ENCODE data around the gene NRDC. TPM values are rescaled to one million over a fixed set of nuclear protein-coding genes. Genes with fewer than 3 reads are reported as not detected.
"Not testable (repeated sequence)": the region's sequence is repeated elsewhere in the genome, so short reads cannot be mapped to it uniquely, and the experiment has no call there.

The NRDC gene
- total RNA-seq, 1 donor from 2014 or later, result 177 TPM

GRCh38 chr1:51873270-51873669 lies 5.3 kb downstream of the NRDC start:
- intact Hi-C loops (cut with micrococcal nuclease); DNase-seq (ENCODE audit: low spot score); H3K9me3 Mint-ChIP-seq; H3K27me3 Mint-ChIP-seq (ENCODE audit: insufficient read depth); H3K4me3 Mint-ChIP-seq; H3K27ac Mint-ChIP-seq: not testable (repeated sequence)
- Mint-ChIP-seq H3K36me3 (ENCODE audit: low read depth) (peaks cover 16% of the 10 kb centered on the region), H3K4me1 (ENCODE audit: low read depth) (peaks cover 27% of the 10 kb centered on the region)

GRCh38 chr1:51871351-51871975 lies 7.1 kb downstream of the NRDC start:
- intact Hi-C loops (cut with micrococcal nuclease), result no loop called here
- Mint-ChIP-seq H3K36me3 (ENCODE audit: low read depth) (peaks cover 21% of the 10 kb centered on the region), H3K4me1 (ENCODE audit: low read depth) (peaks cover 41% of the 10 kb centered on the region), H3K4me3 (no peak overlapping the region), H3K9me3 (no peaks in the 10 kb centered on the region), H3K27me3 (ENCODE audit: insufficient read depth) (no peaks in the 10 kb centered on the region), H3K27ac (peak overlapping the region; percentile 67)
- DNase-seq (ENCODE audit: low spot score), result no peak

- DNase-seq (ENCODE audit: low spot score), result no peak
- peaks cover 21% of the 10 kb centered on the region for H3K36me3 Mint-ChIP-seq (ENCODE audit: low read depth)
- H3K4me3 Mint-ChIP-seq, result no peak overlapping the region
- no peaks in the 10 kb centered on the region for H3K9me3 Mint-ChIP-seq
- H3K27me3 Mint-ChIP-seq (ENCODE audit: insufficient read depth), result no peaks in the 10 kb centered on the region
- intact Hi-C loops (cut with micrococcal nuclease), result no loop called here
- H3K27ac Mint-ChIP-seq, result peak overlapping the region; percentile 10
- H3K4me1 Mint-ChIP-seq (ENCODE audit: low read depth), result peaks cover 41% of the 10 kb centered on the region
Observed at GRCh38 chr1:51870603-51871350, 7.8 kb downstream of the NRDC start.

GRCh38 chr1:51867479-51868232 lies 10.9 kb downstream of the NRDC start:
- no peaks in the 10 kb centered on the region for H3K9me3 Mint-ChIP-seq
- H3K27me3 Mint-ChIP-seq (ENCODE audit: insufficient read depth), result no peaks in the 10 kb centered on the region
- no peak overlapping the region for H3K4me3 Mint-ChIP-seq
- H3K27ac Mint-ChIP-seq, result no peak overlapping the region
- intact Hi-C loops (cut with micrococcal nuclease), result no loop called here
- DNase-seq (ENCODE audit: low spot score), result no peak
- peaks cover 13% of the 10 kb centered on the region for H3K36me3 Mint-ChIP-seq (ENCODE audit: low read depth)
- peaks cover 54% of the 10 kb centered on the region for H3K4me1 Mint-ChIP-seq (ENCODE audit: low read depth)

- H3K9me3 Mint-ChIP-seq, result no peaks in the 10 kb centered on the region
- intact Hi-C loops (cut with micrococcal nuclease), result loop anchor here (2.0 kb wide), 1 partner anchor 15 kb away; the partner anchor contains the start of gene NRDC
- H3K36me3 Mint-ChIP-seq (ENCODE audit: low read depth), result peaks cover 15% of the 10 kb centered on the region
- H3K27me3 Mint-ChIP-seq (ENCODE audit: insufficient read depth), result no peaks in the 10 kb centered on the region
- no peak for DNase-seq (ENCODE audit: low spot score)
- H3K4me3 Mint-ChIP-seq, result no peak overlapping the region
- peaks cover 37% of the 10 kb centered on the region for H3K4me1 Mint-ChIP-seq (ENCODE audit: low read depth)
- H3K27ac Mint-ChIP-seq, result no peak overlapping the region
Observed at GRCh38 chr1:51863384-51863783, 15.1 kb downstream of the NRDC start.

GRCh38 chr1:51861669-51862068 lies 16.9 kb downstream of the NRDC start:
- Mint-ChIP-seq H3K9me3 (no peaks in the 10 kb centered on the region), H3K4me3 (no peak overlapping the region), H3K27ac (no peak overlapping the region), H3K4me1 (ENCODE audit: low read depth) (peaks cover 23% of the 10 kb centered on the region), H3K36me3 (ENCODE audit: low read depth) (peaks cover 10% of the 10 kb centered on the region), H3K27me3 (ENCODE audit: insufficient read depth) (no peaks in the 10 kb centered on the region)
- intact Hi-C loops (cut with micrococcal nuclease), result loop anchor here (2.0 kb wide), 1 partner anchor 17 kb away; the partner anchor contains the start of gene NRDC
- DNase-seq (ENCODE audit: low spot score), result no peak

- intact Hi-C loops (cut with micrococcal nuclease), result no loop called here
- peaks cover 35% of the 10 kb centered on the region for H3K4me1 Mint-ChIP-seq (ENCODE audit: low read depth)
- H3K4me3 Mint-ChIP-seq, result no peak overlapping the region
- H3K27me3 Mint-ChIP-seq (ENCODE audit: insufficient read depth), result no peaks in the 10 kb centered on the region
- peaks cover 14% of the 10 kb centered on the region for H3K36me3 Mint-ChIP-seq (ENCODE audit: low read depth)
- no peak for DNase-seq (ENCODE audit: low spot score)
- no peaks in the 10 kb centered on the region for H3K9me3 Mint-ChIP-seq
- no peak overlapping the region for H3K27ac Mint-ChIP-seq
Observed at GRCh38 chr1:51859735-51860134, 18.8 kb downstream of the NRDC start.

GRCh38 chr1:51859333-51859732 lies 19.2 kb downstream of the NRDC start:
- no peak overlapping the region for H3K4me3 Mint-ChIP-seq
- peaks cover 35% of the 10 kb centered on the region for H3K4me1 Mint-ChIP-seq (ENCODE audit: low read depth)

GRCh38 chr1:51858892-51859291 lies 19.6 kb downstream of the NRDC start:
- DNase-seq (ENCODE audit: low spot score), result no peak
- Mint-ChIP-seq H3K9me3 (no peaks in the 10 kb centered on the region), H3K27me3 (ENCODE audit: insufficient read depth) (no peaks in the 10 kb centered on the region), H3K4me1 (ENCODE audit: low read depth) (peaks cover 34% of the 10 kb centered on the region), H3K27ac (no peak overlapping the region), H3K4me3 (no peak overlapping the region), H3K36me3 (ENCODE audit: low read depth) (peaks cover 16% of the 10 kb centered on the region)
- intact Hi-C loops (cut with micrococcal nuclease), result no loop called here

More at GRCh38 chr1:51859333-51859732, 19.2 kb downstream of the NRDC start:
- intact Hi-C loops (cut with micrococcal nuclease), result no loop called here
- H3K27ac Mint-ChIP-seq, result no peak overlapping the region
- no peaks in the 10 kb centered on the region for H3K27me3 Mint-ChIP-seq (ENCODE audit: insufficient read depth)
- peaks cover 16% of the 10 kb centered on the region for H3K36me3 Mint-ChIP-seq (ENCODE audit: low read depth)
- no peaks in the 10 kb centered on the region for H3K9me3 Mint-ChIP-seq
- no peak for DNase-seq (ENCODE audit: low spot score)

GRCh38 chr1:51856745-51857144 lies 21.8 kb downstream of the NRDC start:
- Mint-ChIP-seq H3K9me3 (no peaks in the 10 kb centered on the region), H3K27me3 (ENCODE audit: insufficient read depth) (no peaks in the 10 kb centered on the region), H3K27ac (no peak overlapping the region), H3K4me3 (no peak overlapping the region), H3K36me3 (ENCODE audit: low read depth) (peaks cover 19% of the 10 kb centered on the region), H3K4me1 (ENCODE audit: low read depth) (peaks cover 15% of the 10 kb centered on the region)
- no peak for DNase-seq (ENCODE audit: low spot score)
- intact Hi-C loops (cut with micrococcal nuclease), result no loop called here

GRCh38 chr1:51855624-51856023 lies 22.9 kb downstream of the NRDC start:
- no peaks in the 10 kb centered on the region for H3K27me3 Mint-ChIP-seq (ENCODE audit: insufficient read depth)
- no peaks in the 10 kb centered on the region for H3K9me3 Mint-ChIP-seq
- peaks cover 19% of the 10 kb centered on the region for H3K36me3 Mint-ChIP-seq (ENCODE audit: low read depth)
- intact Hi-C loops (cut with micrococcal nuclease), result no loop called here
- no peak for DNase-seq (ENCODE audit: low spot score)
- H3K4me1 Mint-ChIP-seq (ENCODE audit: low read depth), result peaks cover 17% of the 10 kb centered on the region
- no peak overlapping the region for H3K4me3 Mint-ChIP-seq
- no peak overlapping the region for H3K27ac Mint-ChIP-seq

GRCh38 chr1:51853360-51853759 lies 25.2 kb downstream of the NRDC start:
- Mint-ChIP-seq H3K4me3 (no peak overlapping the region), H3K9me3 (no peaks in the 10 kb centered on the region), H3K4me1 (ENCODE audit: low read depth) (peaks cover 23% of the 10 kb centered on the region), H3K36me3 (ENCODE audit: low read depth) (peaks cover 15% of the 10 kb centered on the region), H3K27ac (no peak overlapping the region), H3K27me3 (ENCODE audit: insufficient read depth) (no peaks in the 10 kb centered on the region)
- no peak for DNase-seq (ENCODE audit: low spot score)
- intact Hi-C loops (cut with micrococcal nuclease), result no loop called here

- H3K4me3 Mint-ChIP-seq, result no peak overlapping the region
- no peak for DNase-seq (ENCODE audit: low spot score)
- intact Hi-C loops (cut with micrococcal nuclease), result no loop called here
- H3K27me3 Mint-ChIP-seq (ENCODE audit: insufficient read depth), result no peaks in the 10 kb centered on the region
- H3K27ac Mint-ChIP-seq, result no peak overlapping the region
- peaks cover 23% of the 10 kb centered on the region for H3K4me1 Mint-ChIP-seq (ENCODE audit: low read depth)
- no peaks in the 10 kb centered on the region for H3K9me3 Mint-ChIP-seq
- H3K36me3 Mint-ChIP-seq (ENCODE audit: low read depth), result peaks cover 17% of the 10 kb centered on the region
Observed at GRCh38 chr1:51851882-51852396, 26.6 kb downstream of the NRDC start.

All from activated T-helper 1 cell treated with anti-CD3 and anti-CD28 coated beads, Interleukin-12 subunit alpha, Interleukin-12 subunit beta, Interleukin-2, Interleukin-4 antibody, amounts not matched to agents 30 ng/mL and 10 ng/mL and 1 ng/mL, durations not matched to agents 14 hours and 24 hours and 36 hours (primary cell).